Measurements from ENCODE around the gene ACSS1. TPM values are rescaled to one million over a fixed set of nuclear protein-coding genes. Genes with fewer than 3 reads are reported as not detected.

ACSS1 gene
- total RNA-seq, 4 donors from 2014 or later: 33.7 to 42.3 (median 38.4) TPM

DNA sequence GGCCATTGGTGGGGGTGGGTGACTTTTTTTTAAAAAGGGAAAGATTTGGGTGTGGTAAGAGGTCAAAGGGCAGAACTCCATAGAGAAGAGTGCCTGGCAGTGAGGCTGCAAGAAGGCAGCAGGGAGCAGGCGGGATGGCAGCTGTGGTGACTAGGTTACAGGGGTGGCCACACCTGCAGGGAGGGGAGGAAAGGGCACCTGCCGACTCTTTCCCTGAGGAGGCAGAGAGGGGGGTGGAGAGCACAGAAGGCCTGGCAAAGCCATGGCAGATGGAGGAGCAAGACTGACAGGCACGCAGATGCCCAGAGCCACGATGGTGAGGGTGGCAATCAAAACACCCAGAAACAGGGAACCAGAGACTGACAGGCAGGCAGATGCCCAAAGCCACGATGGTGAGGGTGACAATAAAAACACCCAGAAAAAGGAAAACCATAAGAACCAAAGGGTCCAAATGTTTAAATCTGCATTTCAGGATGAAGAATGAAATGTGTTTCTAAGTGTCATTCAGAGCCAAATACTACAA is 89.6 kb downstream of the ACSS1 start:
- intact Hi-C loops (cut with DNase I; ENCODE audit: low total_unique reads): no loop called here
- H3K4me3 ChIP-seq (ENCODE audit: low read depth, poor library complexity, severe bottlenecking): no peak overlapping the region
- no peak for DNase-seq (ENCODE audit: low spot score in 2 of 2)
- TF ChIP-seq POLR2A (IDR thresholded peaks at IDR 0.05): no peak
- TF ChIP-seq, protein P1, sequence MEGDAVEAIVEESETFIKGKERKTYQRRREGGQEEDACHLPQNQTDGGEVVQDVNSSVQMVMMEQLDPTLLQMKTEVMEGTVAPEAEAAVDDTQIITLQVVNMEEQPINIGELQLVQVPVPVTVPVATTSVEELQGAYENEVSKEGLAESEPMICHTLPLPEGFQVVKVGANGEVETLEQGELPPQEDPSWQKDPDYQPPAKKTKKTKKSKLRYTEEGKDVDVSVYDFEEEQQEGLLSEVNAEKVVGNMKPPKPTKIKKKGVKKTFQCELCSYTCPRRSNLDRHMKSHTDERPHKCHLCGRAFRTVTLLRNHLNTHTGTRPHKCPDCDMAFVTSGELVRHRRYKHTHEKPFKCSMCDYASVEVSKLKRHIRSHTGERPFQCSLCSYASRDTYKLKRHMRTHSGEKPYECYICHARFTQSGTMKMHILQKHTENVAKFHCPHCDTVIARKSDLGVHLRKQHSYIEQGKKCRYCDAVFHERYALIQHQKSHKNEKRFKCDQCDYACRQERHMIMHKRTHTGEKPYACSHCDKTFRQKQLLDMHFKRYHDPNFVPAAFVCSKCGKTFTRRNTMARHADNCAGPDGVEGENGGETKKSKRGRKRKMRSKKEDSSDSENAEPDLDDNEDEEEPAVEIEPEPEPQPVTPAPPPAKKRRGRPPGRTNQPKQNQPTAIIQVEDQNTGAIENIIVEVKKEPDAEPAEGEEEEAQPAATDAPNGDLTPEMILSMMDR (IDR thresholded peaks at IDR 0.05): no peak
- WGBS, 2 donors: 80 to 84% methylated on average over 5 of the region's 5 CpGs

DNA sequence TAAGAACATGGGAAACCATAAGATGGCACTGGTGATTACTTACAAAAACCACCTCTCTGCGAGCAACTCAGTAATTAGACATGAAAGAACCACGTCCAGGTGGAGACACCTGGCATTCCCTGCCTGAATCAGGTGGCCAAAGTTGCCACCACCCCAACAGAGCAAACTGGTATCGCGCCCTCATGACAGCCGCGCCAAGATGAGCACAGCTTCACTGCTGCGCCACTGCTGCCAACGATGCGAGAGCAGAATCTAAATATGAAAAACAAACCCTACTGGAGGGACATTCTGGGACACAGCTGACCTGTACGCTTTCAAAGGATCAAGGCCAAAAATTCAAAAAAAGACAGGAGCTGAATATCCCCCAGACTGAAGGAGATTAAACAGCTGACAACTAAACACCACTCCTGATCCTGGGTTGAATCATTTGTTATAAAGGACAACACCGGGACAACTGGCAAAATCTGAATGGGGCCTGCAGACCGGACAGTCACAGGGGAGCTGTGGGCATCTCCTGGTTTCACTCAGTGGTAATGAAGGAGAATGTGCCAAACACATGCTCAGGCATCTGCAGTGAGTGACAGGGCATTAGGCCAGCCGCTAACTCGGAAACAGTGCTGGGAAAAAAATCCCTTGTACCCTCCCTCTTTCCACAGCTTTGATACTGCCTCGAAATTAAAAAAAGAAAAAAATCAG is 91.5 kb downstream of the ACSS1 start:
- no peak for TF ChIP-seq POLR2A (IDR thresholded peaks at IDR 0.05)
- TF ChIP-seq, protein P1 (IDR thresholded peaks at IDR 0.05): no peak
- WGBS, 2 donors: 91 to 93% methylated on average over 15 of the region's 15 CpGs
- intact Hi-C loops (cut with DNase I; ENCODE audit: low total_unique reads): no loop called here
- no peak overlapping the region for H3K4me3 ChIP-seq (ENCODE audit: low read depth, poor library complexity, severe bottlenecking)
- peak in 1 of 2 donors; percentile 67 for DNase-seq (ENCODE audit: low spot score in 2 of 2)

DNA sequence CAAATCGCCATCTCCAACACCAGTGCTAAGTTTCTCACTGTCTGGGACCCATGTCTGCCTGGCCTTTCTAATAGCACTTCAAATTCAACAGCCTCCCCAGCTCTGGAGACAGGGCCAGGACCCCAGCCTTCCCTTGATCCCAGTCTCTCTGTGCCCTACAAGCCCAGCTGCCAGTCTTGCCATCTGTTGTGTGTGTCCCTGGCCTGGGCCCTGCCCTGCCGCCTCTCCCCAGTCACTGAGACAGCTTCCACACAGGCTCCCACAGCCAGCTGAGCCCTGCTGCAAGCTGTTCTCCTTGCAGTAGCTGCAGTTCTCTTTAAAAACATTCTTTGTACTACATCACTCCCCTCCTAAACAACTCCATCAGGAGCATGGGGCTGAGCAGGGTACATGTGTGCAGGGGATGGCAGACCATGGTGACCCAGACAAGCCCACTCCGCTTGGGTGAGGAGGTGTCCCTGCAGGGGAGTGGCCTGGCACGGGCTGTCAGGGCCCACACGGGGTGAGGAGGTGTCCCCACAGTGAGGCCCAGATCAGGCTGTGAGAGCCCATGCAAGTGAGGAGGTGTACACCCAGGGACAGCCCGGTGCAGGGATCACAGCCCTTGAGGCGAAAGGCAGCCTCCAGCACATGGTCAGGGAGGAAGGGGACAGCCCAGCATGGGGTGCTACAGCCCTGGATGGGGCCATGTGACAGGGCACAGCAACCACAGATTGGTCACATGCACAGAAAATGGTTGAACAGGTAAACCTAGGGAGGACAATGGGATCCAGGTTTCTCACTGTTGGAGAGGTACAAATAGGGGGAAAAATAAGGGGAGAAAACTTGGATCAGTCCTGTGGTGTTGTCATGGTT is 92.6 kb downstream of the ACSS1 start:
- WGBS, 2 donors: 91 to 92% methylated on average over 6 to 7 of the region's 7 CpGs

DNA sequence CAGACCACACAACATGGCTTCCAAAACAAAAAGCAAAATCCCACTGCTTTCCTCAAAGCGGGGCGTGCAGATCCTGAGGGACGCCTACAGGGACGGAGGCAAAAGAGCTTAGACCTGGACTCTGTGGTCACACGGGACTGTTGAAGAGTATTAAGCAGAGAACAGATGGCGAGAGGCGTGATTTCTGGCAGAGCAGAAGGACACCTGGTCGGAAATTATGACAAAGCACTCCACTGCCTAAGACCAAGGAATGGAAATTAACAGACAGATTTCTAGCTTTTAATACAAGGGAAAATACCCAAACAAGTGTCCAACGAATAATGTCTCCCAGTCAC is 93.5 kb downstream of the ACSS1 start:
- DNase-seq (ENCODE audit: low spot score in 2 of 2): peak in 1 of 2 donors; percentile 60
- intact Hi-C loops (cut with DNase I; ENCODE audit: low total_unique reads): no loop called here
- TF ChIP-seq, protein P1 (IDR thresholded peaks at IDR 0.05): no peak
- no peak for TF ChIP-seq POLR2A (IDR thresholded peaks at IDR 0.05)
- H3K4me3 ChIP-seq (ENCODE audit: low read depth, poor library complexity, severe bottlenecking): no peak overlapping the region
- WGBS, 2 donors: 92 to 93% methylated on average over 9 of the region's 9 CpGs

More for the DNA sequence above, 92.6 kb downstream of the ACSS1 start:
- intact Hi-C loops (cut with DNase I; ENCODE audit: low total_unique reads): no loop called here
- no peak overlapping the region for H3K4me3 ChIP-seq (ENCODE audit: low read depth, poor library complexity, severe bottlenecking)
- TF ChIP-seq, protein P1 (IDR thresholded peaks at IDR 0.05): no peak
- no peak for TF ChIP-seq POLR2A (IDR thresholded peaks at IDR 0.05)
- peak in 1 of 2 donors; percentile 76 for DNase-seq (ENCODE audit: low spot score in 2 of 2)

DNA sequence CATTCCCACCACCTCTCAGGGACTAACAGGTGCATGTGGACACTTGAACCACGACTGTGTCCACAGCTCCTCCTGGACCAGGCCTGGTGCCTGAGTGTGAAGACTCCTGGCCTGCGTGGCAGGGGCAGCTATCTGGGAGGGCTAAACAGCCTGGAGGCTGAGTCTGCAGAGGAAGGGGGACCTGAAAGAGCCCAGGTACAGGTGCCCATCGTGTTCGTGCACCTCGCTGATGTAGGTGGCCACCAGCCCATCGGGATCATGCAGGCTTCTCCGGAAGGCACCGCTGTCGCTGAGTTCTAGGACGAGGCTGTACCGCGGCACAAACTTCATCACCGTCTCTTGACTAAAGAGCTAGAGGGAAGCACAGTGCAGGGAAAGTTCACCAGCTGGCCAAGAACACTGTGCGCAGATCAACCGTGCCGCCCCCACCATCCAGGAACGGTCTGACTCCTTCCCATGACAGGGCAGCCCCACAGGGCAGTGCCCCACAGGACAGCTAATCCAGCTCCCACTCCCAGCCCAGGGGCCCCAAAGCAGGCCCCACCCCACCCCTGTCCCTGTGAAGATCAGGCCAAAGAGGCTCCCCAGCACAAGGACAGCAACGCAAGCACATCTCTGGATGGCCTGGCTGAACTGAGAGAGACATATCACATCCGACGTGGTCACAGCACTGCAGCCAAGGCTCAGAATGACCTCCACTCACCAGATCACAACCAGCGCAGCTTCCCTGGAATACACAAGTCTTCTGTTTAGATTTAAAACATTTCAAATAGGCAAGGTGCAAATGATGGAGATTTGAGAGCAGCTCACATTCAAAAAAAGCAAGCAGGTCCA is 94.0 kb downstream of the ACSS1 start:
- 94 to 96% methylated on average over 21 of the region's 21 CpGs for WGBS, 2 donors
- no peak overlapping the region for H3K4me3 ChIP-seq (ENCODE audit: low read depth, poor library complexity, severe bottlenecking)
- TF ChIP-seq, protein P1 (IDR thresholded peaks at IDR 0.05): no peak
- TF ChIP-seq POLR2A (IDR thresholded peaks at IDR 0.05): no peak
- intact Hi-C loops (cut with DNase I; ENCODE audit: low total_unique reads): no loop called here
- peak in 1 of 2 donors; percentile 62 for DNase-seq (ENCODE audit: low spot score in 2 of 2)
